Activated T-cell treated with anti-CD3 and anti-CD28 coated beads, Interleukin-2, amount 50 U/mL, for 48 hours (primary cell): Measurements from ENCODE around the gene PTBP1.
"Not testable (repeated sequence)": the region's sequence is repeated elsewhere in the genome, so short reads cannot be mapped to it uniquely, and the experiment has no call there.

ENCODE experiments used
- DNase-seq, 2 experiments: peaks; one replicate each; pipeline ENCODE4 v3.0.0-alpha.2; 2020

The PTBP1 gene

GRCh38 chr19:811506-812048, 14.3 kb downstream of the PTBP1 start:
- no peak for DNase-seq

GRCh38 chr19:812049-812746, 14.9 kb downstream of the PTBP1 start:
- DNase-seq = peak in 1 of 2 experiments; percentile 44

- no peak for DNase-seq
Measured at GRCh38 chr19:812747-813218, 15.5 kb downstream of the PTBP1 start.

- peak in 1 of 2 experiments; percentile 51 for DNase-seq
Measured at GRCh38 chr19:813219-814151, 16.2 kb downstream of the PTBP1 start.

GRCh38 chr19:814152-815078, 17.2 kb downstream of the PTBP1 start:
- peak in 1 of 2 experiments; percentile 63 for DNase-seq

- peak in 1 of 2 experiments; percentile 57 for DNase-seq
Measured at GRCh38 chr19:815079-815774, 18.0 kb downstream of the PTBP1 start.

GRCh38 chr19:815775-816499, 18.7 kb downstream of the PTBP1 start:
- DNase-seq = no peak

- no peak for DNase-seq
Measured at GRCh38 chr19:816500-816857, 19.2 kb downstream of the PTBP1 start.

- not testable (repeated sequence) for DNase-seq
Measured at GRCh38 chr19:820212-820611, 23.0 kb downstream of the PTBP1 start.

- no peak for DNase-seq
Measured at GRCh38 chr19:821231-821824, 24.1 kb downstream of the PTBP1 start.

GRCh38 chr19:821825-822503, 24.7 kb downstream of the PTBP1 start, which contains the start of gene PLPPR3:
Gene PLPPR3, minus strand, starts transcription at chr19:821955. Its CDS starts 396 bp downstream, at chr19:821559.
- no peak for DNase-seq

- no peak for DNase-seq
Measured at GRCh38 chr19:823565-824121, 26.4 kb downstream of the PTBP1 start.

GRCh38 chr19:824885-825284, 27.6 kb downstream of the PTBP1 start:
- DNase-seq = no peak

GRCh38 chr19:825897-826644, 28.8 kb downstream of the PTBP1 start:
- no peak for DNase-seq

- DNase-seq = no peak
Measured at GRCh38 chr19:827314-827709, 30.1 kb downstream of the PTBP1 start.

- no peak for DNase-seq
Measured at GRCh38 chr19:827710-828321, 30.6 kb downstream of the PTBP1 start, which contains the start of gene AZU1. Gene AZU1, plus strand, starts transcription at chr19:827837. Its CDS starts 10 bp downstream, at chr19:827847.

- DNase-seq = no peak
Measured at GRCh38 chr19:829129-829758, 32.0 kb downstream of the PTBP1 start.
